Stimulated activated CD4-positive, alpha-beta T cell treated with anti-CD3 and anti-CD28 coated beads, Interleukin-2, amount 100 ng/mL, for 24 hours (primary cell): Measurements from ENCODE around the gene NRXN3.
"Not testable (repeated sequence)": the region's sequence is repeated elsewhere in the genome, so short reads cannot be mapped to it uniquely, and the experiment has no call there.

ENCODE experiments used
- DNase-seq, 2 donors: peaks; one replicate each; pipeline ENCODE4 v3.0.0-alpha.2; 2020

NRXN3 gene

DNA sequence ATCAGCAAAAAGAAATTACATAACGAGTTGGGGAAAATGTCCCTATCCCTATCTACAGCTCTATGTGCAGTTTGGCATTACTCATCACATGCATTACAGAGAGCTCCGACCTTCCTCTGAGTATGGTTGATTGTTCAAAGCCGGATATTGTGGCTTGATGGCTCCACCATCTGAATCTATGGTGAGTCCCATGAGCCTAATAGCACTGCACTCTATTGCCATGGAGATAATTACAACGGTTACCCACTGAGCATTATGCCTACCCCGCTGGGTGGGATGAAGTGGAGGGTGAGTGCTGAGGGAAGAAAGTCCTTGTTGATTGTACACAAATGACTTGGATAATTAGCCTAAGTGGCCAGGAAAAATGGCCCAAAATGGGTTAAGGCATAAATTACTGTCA is 800.5 kb downstream of the NRXN3 start:
- no peak for DNase-seq

GRCh38 chr14:78972440-78972839 is 802.3 kb downstream of the NRXN3 start:
- no peak for DNase-seq

DNA sequence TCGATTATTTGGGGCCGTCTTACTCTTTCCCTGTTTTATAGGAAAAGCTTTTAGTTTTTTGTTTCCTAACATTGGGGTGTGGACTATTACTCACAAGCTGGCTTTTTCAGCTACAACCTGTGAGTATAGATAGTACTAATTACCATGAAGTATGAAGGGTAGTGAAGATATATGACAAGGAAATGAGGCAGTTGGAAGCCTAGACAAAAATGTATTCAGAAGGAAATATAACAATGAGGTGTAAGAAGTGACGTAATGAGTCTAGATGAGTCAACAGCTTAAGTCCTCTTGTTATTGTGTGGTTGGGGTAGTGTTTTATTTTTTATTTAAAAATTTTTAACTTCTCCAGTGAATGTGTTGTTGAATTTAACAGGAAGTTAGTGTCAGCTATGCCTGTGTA is 804.5 kb downstream of the NRXN3 start:
- DNase-seq: no peak

- no peak for DNase-seq
Observed at GRCh38 chr14:78975734-78976133, 805.6 kb downstream of the NRXN3 start.

DNA sequence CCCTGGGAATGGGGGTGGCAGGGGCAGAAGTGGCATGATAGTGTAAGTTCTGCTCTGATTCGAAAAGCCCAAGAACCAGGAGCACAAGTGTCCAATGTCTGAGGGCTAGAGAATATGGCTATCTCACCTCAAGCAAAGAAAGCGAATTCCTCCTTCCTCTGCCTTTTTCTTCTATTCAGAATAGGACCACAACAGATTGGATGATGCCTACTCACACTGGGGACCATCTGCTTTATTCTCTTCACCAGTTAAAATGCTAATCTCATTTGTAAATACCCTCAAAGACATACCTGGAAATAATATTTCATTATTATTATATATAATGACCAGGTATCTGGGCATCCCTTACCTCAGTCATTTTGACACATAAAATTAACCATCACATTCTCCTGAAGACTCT is 808.7 kb downstream of the NRXN3 start:
- DNase-seq: no peak

DNA sequence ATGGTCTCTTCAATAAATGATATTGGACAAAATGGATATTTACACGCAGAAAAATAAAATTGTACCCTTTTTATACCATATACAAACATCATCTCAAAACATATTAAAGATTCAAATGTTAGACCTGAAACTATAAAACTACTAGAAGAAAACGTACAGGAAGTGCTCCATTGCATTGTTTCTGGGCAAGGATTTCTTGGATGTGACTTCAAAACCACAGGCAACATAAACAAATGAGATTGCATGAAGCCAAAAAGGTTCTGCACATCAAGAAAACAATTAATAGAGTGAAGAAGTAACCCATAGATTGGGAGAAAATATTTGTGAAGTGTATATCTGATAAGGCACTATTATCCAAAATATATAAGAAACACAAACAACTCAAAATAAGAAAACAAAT is 812.4 kb downstream of the NRXN3 start:
- no peak for DNase-seq

- DNase-seq: no peak
Observed at GRCh38 chr14:78983126-78983525, 813.0 kb downstream of the NRXN3 start.

GRCh38 chr14:78985668-78986381 is 815.7 kb downstream of the NRXN3 start:
- no peak for DNase-seq

- DNase-seq: no peak
Observed at GRCh38 chr14:78986989-78987388, 816.8 kb downstream of the NRXN3 start.

DNA sequence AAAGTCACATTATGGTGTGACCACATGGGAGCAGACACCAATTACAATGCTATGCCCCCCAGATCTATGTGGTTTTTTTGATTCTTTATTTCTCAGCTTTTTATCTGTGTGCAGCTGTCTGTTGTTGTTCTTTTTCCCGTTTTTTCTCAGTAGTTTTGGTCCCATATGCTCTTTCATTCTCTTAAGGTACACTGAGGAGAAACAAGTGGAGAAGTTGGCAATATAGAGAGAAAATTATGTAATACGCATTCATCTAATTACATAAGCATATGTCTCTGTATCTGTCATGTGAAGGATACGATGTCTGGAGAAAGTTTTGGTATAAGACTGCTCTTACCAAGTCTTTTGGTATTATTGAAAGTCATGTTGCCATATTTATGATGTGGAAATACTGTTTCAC is 819.0 kb downstream of the NRXN3 start:
- DNase-seq: no peak

DNA sequence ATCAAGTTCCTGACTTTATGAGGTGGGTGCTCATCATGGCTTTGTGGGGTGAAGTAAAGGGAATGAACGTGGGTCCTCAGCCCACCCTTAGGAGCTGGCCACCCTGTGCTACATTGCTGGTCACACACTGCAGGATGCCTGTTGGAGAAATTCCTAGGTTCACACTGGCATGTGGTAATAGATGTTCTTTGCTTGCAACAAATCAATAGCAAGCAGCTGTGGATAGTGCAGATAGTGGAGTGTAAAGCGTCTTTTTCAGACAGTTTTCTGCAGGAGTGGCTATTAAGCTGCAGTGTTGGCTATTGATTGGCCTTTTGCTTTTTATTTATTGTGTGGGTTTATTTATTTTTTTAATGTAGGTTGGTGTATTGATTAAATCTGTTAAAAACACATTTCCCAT is 822.7 kb downstream of the NRXN3 start:
- DNase-seq: no peak

GRCh38 chr14:78997811-78998210 is 827.6 kb downstream of the NRXN3 start:
- DNase-seq: no peak

GRCh38 chr14:79009286-79009685 is 839.1 kb downstream of the NRXN3 start:
- no peak for DNase-seq

DNA sequence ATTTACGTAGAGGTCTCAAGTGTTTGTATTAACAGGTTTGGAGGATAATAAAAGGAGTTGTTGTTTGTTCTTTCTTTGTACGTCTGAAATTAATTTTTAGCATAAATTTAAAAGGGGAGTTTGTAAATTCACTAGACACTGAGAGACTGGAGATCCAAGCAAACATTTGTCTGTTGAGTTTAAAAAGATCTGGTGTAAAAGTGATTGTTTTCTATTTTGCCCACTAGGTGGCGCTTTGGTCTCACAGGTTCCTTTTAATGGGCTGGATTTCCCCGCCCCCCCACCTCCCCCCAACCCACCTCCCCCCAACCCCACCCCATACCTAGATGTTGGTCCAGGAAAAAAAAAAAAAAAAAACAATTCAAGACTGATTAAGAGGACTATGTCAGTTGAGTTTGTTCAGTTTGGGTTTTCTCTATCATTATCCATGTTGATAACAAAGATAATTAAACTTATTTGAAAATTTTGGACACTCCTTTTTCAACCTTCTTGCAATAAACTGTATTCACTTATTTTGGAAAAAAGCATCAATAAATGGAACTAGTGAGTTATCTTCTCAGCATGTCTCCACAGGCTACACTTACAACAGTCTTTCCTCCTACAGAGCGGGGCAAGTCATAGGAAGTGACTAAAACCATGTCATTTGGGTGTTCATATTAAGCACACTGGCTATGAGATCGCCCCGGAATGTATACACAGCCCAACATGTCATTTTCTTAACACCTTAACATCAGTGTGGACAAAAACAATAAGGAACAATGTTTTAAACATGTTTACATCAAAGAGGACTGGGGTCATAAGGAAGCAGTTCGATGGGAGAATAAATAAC is 841.1 kb downstream of the NRXN3 start:
- DNase-seq: no peak

DNA sequence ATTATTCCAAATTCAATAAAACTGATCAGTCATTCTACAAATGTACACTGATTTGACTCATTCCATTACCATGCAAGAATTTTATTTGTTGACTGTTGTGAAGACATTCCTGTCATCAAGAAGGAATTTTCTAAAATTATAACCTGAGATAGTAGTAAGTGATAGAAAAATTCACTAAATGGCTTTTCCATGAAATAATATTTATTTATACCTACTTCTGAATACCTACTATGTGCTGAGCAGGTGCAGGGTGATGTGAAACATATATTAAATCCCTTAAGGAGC is 841.7 kb downstream of the NRXN3 start:
- no peak for DNase-seq

GRCh38 chr14:79016828-79017505 is 846.8 kb downstream of the NRXN3 start:
- no peak for DNase-seq

GRCh38 chr14:79017561-79017960 is 847.4 kb downstream of the NRXN3 start:
- no peak for DNase-seq

DNA sequence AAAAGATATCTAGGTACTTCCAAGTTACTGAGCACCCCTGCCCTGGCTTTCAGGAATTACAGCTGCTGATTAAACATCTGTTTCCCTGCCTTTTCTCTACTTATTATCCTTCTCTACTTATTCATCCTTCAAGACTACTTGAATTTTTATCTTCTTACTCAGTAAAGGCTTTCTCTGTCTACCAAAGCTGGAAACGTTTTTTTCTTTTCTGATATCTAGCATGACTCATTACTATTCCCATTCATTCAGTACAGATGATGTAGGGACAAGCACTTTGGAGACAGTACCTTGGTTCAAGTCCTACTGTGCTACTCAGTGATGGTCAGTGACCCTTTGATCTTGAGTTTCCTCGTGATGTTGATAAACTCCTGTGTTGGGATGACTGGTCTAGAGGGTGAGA is 848.7 kb downstream of the NRXN3 start:
- no peak for DNase-seq

- not testable (repeated sequence) for DNase-seq
Observed at GRCh38 chr14:79019898-79020297, 849.7 kb downstream of the NRXN3 start.

DNA sequence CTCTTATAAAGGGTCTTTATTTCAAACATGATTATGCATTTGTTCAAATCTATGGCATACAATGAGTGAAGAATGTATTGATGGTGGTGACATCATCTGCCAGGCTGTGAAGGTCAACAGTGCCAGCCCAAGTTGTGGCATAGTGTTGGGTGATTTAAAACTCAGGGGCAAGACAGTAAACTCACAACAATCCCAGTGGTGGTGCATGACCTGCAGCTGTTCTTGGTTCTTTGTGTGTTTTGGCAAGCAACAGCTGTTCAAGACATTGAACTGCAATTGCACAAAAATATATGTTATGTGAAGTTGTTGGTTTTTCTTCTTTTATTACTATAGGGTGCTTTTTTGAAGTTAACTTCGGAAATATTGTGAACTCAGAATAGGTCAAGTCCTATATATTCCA is 851.6 kb downstream of the NRXN3 start:
- no peak for DNase-seq

DNA sequence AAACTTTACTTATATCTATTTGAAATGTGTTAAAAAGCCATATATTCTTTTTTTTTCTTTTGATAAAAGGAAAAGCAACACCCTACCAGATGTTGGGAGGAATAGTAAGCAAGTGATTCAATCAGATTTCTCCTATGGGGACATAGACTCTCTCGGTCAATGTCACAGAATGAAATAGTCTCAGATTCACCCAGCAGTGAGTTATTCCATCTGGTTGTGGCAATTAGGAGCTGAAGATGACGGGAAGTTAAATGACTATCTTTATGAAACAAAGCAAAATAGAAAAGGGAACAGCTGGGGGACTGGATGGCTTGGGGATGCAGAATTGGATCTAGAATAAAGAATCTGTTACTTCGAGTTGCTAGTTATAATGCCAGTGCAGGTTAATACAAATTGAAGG is 857.0 kb downstream of the NRXN3 start:
- DNase-seq: no peak

DNA sequence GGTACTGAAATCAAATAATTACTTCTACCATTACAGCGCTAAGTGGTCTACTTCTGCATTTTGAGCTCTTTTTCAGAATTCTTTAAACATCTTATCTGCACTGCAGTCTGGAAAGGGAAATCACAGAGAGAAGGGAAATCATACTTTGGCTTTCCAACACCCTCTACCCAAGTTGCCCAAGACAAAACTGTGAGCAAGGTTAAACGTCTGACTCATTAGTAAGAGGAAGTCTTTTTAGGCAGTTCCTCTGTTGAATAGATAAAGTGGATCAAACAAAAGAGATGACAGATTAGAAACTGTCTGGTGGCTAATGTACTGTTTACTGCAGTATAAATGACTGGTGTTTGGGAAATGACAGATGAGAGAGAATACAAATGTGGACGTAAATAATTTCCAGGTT is 858.1 kb downstream of the NRXN3 start:
- no peak for DNase-seq

DNA sequence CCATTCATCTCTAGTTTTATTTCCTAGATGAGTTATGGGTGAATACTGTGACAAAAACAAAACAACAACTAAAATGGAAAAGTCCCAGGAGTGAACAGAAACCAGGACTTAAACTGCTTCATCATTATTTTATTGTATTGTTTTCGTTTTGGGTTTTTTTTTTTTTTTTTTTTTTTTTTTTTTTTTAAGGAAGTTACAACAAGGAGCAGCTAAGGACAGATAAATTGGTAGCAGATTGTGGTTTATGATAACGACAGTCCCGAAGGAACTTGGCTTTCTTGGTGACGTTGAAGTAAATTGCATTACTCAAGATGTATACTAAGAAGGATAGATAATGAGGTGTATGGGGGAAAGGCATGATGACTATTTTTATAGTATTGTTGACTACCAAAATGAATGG is 866.3 kb downstream of the NRXN3 start:
- no peak for DNase-seq

- no peak for DNase-seq
Observed at GRCh38 chr14:79037106-79037505, 866.9 kb downstream of the NRXN3 start.
